ENCODE data around the gene PTGR3. TPM values are rescaled to one million over a fixed set of nuclear protein-coding genes. Genes with fewer than 3 reads are reported as not detected.

PTGR3 gene
- total and polyA plus RNA-seq, 2 experiments from 2014 or later: 24.4 to 25.7 TPM

GRCh38 chr18:75247611-75248421 lies 38.9 kb upstream of the PTGR3 start:
- no peaks in the 10 kb centered on the region for H4K20me1 ChIP-seq (ENCODE audit: insufficient read depth, poor library complexity, severe bottlenecking)
- peak overlapping the region; percentile 1 for H2AFZ ChIP-seq
- H3K9me3 ChIP-seq (ENCODE audit: low read depth): no peaks in the 10 kb centered on the region
- H3K36me3 ChIP-seq (replicated peaks; ENCODE audit: insufficient read depth, low read depth): no peaks in the 10 kb centered on the region
- H3K4me1 ChIP-seq (ENCODE audit: insufficient read depth): peaks cover 38% of the 10 kb centered on the region
- peaks cover 84% of the 10 kb centered on the region for H3K79me2 ChIP-seq
- peak overlapping the region; percentile 74 for H3K4me2 ChIP-seq
- TF ChIP-seq EZH2phosphoT487 (IDR thresholded peaks at IDR 0.05; ENCODE audit: low read depth, severe bottlenecking, unreplicated experiment): no peak
- TF ChIP-seq CTCF (IDR thresholded peaks at IDR 0.05; ENCODE audit: poor library complexity): no peak
- no peak for TF ChIP-seq EZH2 (IDR thresholded peaks at IDR 0.05; ENCODE audit: borderline replicate concordance)
- peak overlapping the region; percentile 18 for H3K4me3 ChIP-seq
- DNase-seq (ENCODE audit: low spot score): no peak
- no peaks in the 10 kb centered on the region for H3K27me3 ChIP-seq
- no peaks in the 10 kb centered on the region for H3K9me2 ChIP-seq (replicated peaks; ENCODE audit: insufficient read depth)
- WGBS (ENCODE audit: low lambda C conversion rate, missing lambda C conversion rate): 56% methylated on average over 8 of the region's 8 CpGs
- peak overlapping the region; percentile 86 for H3K27ac ChIP-seq

- H3K27ac ChIP-seq: peak overlapping the region; percentile 86
- peak overlapping the region; percentile 74 for H3K4me2 ChIP-seq
- peaks cover 38% of the 10 kb centered on the region for H3K4me1 ChIP-seq (ENCODE audit: insufficient read depth)
- H3K9me2 ChIP-seq (replicated peaks; ENCODE audit: insufficient read depth): no peaks in the 10 kb centered on the region
- TF ChIP-seq EZH2phosphoT487 (IDR thresholded peaks at IDR 0.05; ENCODE audit: low read depth, severe bottlenecking, unreplicated experiment): no peak
- no peak for TF ChIP-seq CTCF (IDR thresholded peaks at IDR 0.05; ENCODE audit: poor library complexity)
- H4K20me1 ChIP-seq (ENCODE audit: insufficient read depth, poor library complexity, severe bottlenecking): no peaks in the 10 kb centered on the region
- WGBS (ENCODE audit: low lambda C conversion rate, missing lambda C conversion rate): 71% methylated on average over 10 of the region's 10 CpGs
- no peak for DNase-seq (ENCODE audit: low spot score)
- no peaks in the 10 kb centered on the region for H3K27me3 ChIP-seq
- peak overlapping the region; percentile 1 for H2AFZ ChIP-seq
- no peaks in the 10 kb centered on the region for H3K36me3 ChIP-seq (replicated peaks; ENCODE audit: insufficient read depth, low read depth)
- no peaks in the 10 kb centered on the region for H3K9me3 ChIP-seq (ENCODE audit: low read depth)
- peaks cover 84% of the 10 kb centered on the region for H3K79me2 ChIP-seq
- H3K4me3 ChIP-seq: peak overlapping the region; percentile 18
Measured at GRCh38 chr18:75246721-75247610, 38.0 kb upstream of the PTGR3 start.

GRCh38 chr18:75244351-75245313 lies 35.7 kb upstream of the PTGR3 start:
- Histone ChIP-seq H3K4me3 (no peak overlapping the region), H2AFZ (no peak overlapping the region), H3K27me3 (no peaks in the 10 kb centered on the region), H3K4me2 (peak overlapping the region; percentile 22), H3K27ac (no peak overlapping the region), H3K9me2 (replicated peaks; ENCODE audit: insufficient read depth) (no peaks in the 10 kb centered on the region), H3K79me2 (peaks cover 84% of the 10 kb centered on the region), H3K9me3 (ENCODE audit: low read depth) (no peaks in the 10 kb centered on the region), H3K4me1 (ENCODE audit: insufficient read depth) (peaks cover 38% of the 10 kb centered on the region), H4K20me1 (ENCODE audit: insufficient read depth, poor library complexity, severe bottlenecking) (no peaks in the 10 kb centered on the region), H3K36me3 (replicated peaks; ENCODE audit: insufficient read depth, low read depth) (no peaks in the 10 kb centered on the region)
- peak; percentile 34 for DNase-seq (ENCODE audit: low spot score)
- 72% methylated on average over 19 of the region's 19 CpGs for WGBS (ENCODE audit: low lambda C conversion rate, missing lambda C conversion rate)
- TF ChIP-seq CTCF (IDR thresholded peaks at IDR 0.05; ENCODE audit: poor library complexity): peak; percentile 27
- no peak for TF ChIP-seq EZH2 (IDR thresholded peaks at IDR 0.05; ENCODE audit: borderline replicate concordance)
- TF ChIP-seq EZH2phosphoT487 (IDR thresholded peaks at IDR 0.05; ENCODE audit: low read depth, severe bottlenecking, unreplicated experiment): no peak

Data from hepatocyte (in vitro differentiated cells).